ENCODE data around the gene IPO9. TPM values are rescaled to one million over a fixed set of nuclear protein-coding genes. Genes with fewer than 3 reads are reported as not detected.
A peak's percentile ranks its signal among the peaks of the same experiment; 100 is the strongest.

Gene IPO9
- total RNA-seq, 1 donor from 2014 or later, result 10.3 TPM

DNA sequence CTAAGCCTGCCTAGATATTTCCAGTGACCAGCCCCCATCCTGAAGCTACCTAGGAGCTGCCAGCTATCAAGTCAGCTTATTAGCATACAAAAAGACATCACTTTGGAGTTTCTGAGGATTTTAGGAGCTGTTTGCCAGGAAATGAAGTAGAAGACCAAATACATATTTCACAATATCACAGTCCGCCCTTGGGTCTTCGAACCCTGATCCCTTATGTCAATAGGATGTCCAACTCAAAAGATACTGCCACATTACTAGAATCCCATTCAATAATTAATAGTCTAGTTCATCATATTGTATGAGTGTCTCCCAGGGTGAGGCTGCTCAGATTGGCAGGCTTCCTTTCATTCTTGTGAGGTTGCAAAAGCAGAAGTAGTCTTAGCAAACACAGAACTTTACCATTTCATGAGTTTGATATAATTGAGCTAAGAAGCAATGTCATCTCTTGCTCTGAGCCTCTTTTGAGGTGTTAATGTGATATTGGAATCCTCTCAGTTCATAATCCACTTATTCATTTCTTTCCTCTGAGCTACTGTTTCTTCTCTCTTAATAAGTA is 13.6 kb downstream of the IPO9 start:
- TF ChIP-seq CTCF (IDR thresholded peaks at IDR 0.05; ENCODE audit: insufficient read depth, low read length, severe bottlenecking), result no peak
- DNase-seq (ENCODE audit: low read depth) (no peak), FAIRE-seq (no peak)
- Histone ChIP-seq H3K4me3 (ENCODE audit: low read depth, low read length) (no peak overlapping the region), H3K27me3 (ENCODE audit: control insufficient read depth, insufficient read depth, low read length) (no peaks in the 10 kb centered on the region), H3K36me3 (ENCODE audit: control insufficient read depth, insufficient read depth, low read length) (no peaks in the 10 kb centered on the region)

- TF ChIP-seq CTCF (IDR thresholded peaks at IDR 0.05; ENCODE audit: insufficient read depth, low read length, severe bottlenecking), result no peak
- Histone ChIP-seq H3K4me3 (ENCODE audit: low read depth, low read length) (no peak overlapping the region), H3K27me3 (ENCODE audit: control insufficient read depth, insufficient read depth, low read length) (no peaks in the 10 kb centered on the region), H3K36me3 (ENCODE audit: control insufficient read depth, insufficient read depth, low read length) (peaks cover 3% of the 10 kb centered on the region)
- DNase-seq (ENCODE audit: low read depth) (peak; percentile 28), FAIRE-seq (no peak)
Measured at GRCh38 chr1:201845331-201846083, 16.6 kb downstream of the IPO9 start.

GRCh38 chr1:201847150-201847549 is 18.2 kb downstream of the IPO9 start:
- FAIRE-seq (no peak), DNase-seq (ENCODE audit: low read depth) (no peak)
- no peak for TF ChIP-seq CTCF (IDR thresholded peaks at IDR 0.05; ENCODE audit: insufficient read depth, low read length, severe bottlenecking)
- Histone ChIP-seq H3K36me3 (ENCODE audit: control insufficient read depth, insufficient read depth, low read length) (peaks cover 8% of the 10 kb centered on the region), H3K4me3 (ENCODE audit: low read depth, low read length) (no peak overlapping the region), H3K27me3 (ENCODE audit: control insufficient read depth, insufficient read depth, low read length) (no peaks in the 10 kb centered on the region)

DNA sequence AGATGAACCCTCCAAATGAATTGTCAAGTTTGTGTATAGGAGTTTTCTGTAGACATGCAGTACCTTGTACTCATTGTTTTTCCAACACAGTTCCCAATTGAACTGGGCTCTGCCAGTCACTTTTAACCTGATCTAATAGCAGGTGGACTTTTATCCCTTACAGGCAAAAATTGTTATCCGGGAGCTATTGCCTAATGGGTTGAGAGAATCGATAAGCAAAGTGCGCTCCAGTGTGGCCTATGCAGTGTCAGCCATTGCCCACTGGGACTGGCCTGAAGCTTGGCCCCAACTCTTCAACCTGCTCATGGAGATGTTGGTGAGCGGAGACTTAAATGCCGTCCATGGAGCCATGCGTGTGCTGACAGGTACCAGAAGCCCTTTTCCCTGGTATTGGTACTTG is 19.3 kb downstream of the IPO9 start:
- Histone ChIP-seq H3K36me3 (ENCODE audit: control insufficient read depth, insufficient read depth, low read length) (peaks cover 10% of the 10 kb centered on the region), H3K27me3 (ENCODE audit: control insufficient read depth, insufficient read depth, low read length) (no peaks in the 10 kb centered on the region), H3K4me3 (ENCODE audit: low read depth, low read length) (no peak overlapping the region)
- DNase-seq (ENCODE audit: low read depth) (no peak), FAIRE-seq (no peak)
- TF ChIP-seq CTCF (IDR thresholded peaks at IDR 0.05; ENCODE audit: insufficient read depth, low read length, severe bottlenecking), result no peak

DNA sequence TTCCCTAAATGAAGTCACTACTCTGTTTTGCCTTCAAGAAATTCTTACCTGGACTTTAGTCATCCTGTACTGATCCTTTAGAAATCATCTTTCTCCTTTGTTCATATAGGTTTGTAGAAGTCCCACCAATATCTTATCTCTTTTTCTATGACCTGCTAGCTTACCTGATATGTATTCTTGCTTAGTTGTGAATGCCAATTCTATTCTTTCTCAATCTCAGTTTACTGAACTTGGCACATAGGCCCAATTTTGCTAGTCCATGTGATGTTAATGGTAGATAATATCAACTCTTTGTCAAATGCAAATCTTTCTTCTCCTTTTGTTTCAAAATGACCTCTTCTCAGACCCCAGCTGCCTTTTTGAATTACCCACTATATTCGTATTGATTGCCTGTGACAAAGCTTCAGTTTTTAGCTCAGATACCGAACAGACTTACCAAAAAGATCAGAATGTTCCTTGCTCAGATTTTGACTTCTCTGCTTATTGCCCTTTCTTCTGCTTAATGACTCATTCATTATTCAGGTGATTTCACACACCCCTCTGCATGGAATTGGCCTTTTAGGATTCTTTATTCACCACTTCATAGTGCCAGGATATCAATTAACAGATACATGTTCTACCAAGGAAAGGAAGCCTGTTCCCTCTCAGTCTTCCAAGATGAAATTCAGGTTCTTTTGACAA is 20.6 kb downstream of the IPO9 start:
- no peak overlapping the region for H3K4me3 ChIP-seq (ENCODE audit: low read depth, low read length)
- no peak for TF ChIP-seq CTCF (IDR thresholded peaks at IDR 0.05; ENCODE audit: insufficient read depth, low read length, severe bottlenecking)
- no peak for FAIRE-seq
- no peaks in the 10 kb centered on the region for H3K27me3 ChIP-seq (ENCODE audit: control insufficient read depth, insufficient read depth, low read length)
- peak; percentile 29 for DNase-seq (ENCODE audit: low read depth)
- H3K36me3 ChIP-seq (ENCODE audit: control insufficient read depth, insufficient read depth, low read length), result peaks cover 15% of the 10 kb centered on the region

Data from bronchial epithelial cell (primary cell).